ENCODE data around the gene DAB2.

Gene DAB2

DNA sequence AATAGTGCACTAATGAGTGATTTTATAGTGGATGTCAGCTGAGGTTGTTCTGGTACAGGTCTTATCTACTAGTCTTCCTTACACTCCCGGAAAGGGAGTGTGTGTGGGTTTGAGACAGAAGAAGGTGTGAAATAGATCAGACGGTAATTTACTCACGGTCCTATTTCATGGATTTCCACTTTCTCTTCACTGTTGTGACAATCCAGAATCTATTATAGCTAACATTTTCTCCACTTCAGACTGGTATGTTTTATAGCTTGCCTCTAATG lies 53.5 kb downstream of the DAB2 start:
- no peak overlapping the region for H3K4me3 ChIP-seq (ENCODE audit: low read depth, low read length)
- TF ChIP-seq, protein P1, sequence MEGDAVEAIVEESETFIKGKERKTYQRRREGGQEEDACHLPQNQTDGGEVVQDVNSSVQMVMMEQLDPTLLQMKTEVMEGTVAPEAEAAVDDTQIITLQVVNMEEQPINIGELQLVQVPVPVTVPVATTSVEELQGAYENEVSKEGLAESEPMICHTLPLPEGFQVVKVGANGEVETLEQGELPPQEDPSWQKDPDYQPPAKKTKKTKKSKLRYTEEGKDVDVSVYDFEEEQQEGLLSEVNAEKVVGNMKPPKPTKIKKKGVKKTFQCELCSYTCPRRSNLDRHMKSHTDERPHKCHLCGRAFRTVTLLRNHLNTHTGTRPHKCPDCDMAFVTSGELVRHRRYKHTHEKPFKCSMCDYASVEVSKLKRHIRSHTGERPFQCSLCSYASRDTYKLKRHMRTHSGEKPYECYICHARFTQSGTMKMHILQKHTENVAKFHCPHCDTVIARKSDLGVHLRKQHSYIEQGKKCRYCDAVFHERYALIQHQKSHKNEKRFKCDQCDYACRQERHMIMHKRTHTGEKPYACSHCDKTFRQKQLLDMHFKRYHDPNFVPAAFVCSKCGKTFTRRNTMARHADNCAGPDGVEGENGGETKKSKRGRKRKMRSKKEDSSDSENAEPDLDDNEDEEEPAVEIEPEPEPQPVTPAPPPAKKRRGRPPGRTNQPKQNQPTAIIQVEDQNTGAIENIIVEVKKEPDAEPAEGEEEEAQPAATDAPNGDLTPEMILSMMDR (IDR thresholded peaks at IDR 0.05; ENCODE audit: low read depth, low read length), result no peak

DNA sequence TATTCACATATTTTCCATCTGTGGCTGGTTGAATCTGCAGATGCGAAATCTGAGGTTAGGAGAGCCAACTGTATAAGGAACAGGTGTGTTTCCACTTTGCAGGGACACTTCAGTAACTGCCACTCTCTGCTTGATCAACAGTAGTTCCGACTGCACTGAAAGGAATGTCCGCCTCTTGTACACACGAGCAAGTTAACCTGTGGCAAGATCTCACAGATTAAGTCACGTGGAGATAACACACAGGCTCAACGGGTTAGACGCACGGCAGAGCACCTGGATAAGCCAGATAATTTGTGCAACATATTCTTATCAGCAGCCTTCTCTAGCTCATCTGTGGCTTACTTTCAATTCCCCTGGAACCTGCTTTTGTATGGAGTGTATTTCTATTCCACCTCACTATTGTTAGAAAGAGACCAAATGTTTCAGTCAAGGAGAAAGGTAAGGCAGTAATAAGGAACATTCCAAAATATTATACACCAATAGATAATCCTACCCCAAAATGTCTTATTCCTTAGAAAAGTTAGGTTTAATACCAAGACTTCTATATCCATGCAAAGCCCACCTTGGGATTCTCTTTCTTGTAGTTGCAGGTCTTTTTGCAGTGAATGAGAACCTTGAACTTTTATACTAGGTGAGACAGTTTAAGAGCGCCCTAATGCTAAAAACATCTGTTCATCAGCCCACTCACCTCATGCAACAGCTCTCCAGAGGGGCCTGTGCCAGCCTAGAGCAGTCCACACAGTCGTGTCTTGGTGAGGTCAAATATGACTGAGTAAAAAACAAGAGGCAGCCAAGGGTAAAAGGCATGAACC lies 54.0 kb downstream of the DAB2 start:
- H3K4me3 ChIP-seq (ENCODE audit: low read depth, low read length), result no peak overlapping the region
- TF ChIP-seq, protein P1 (IDR thresholded peaks at IDR 0.05; ENCODE audit: low read depth, low read length), result no peak

GRCh38 chr5:39369123-39369815 lies 55.5 kb downstream of the DAB2 start:
- H3K4me3 ChIP-seq (ENCODE audit: low read depth, low read length), result no peak overlapping the region
- TF ChIP-seq, protein P1 (IDR thresholded peaks at IDR 0.05; ENCODE audit: low read depth, low read length), result no peak

GRCh38 chr5:39368116-39368515 lies 56.7 kb downstream of the DAB2 start:
- TF ChIP-seq, protein P1 (IDR thresholded peaks at IDR 0.05; ENCODE audit: low read depth, low read length), result no peak
- H3K4me3 ChIP-seq (ENCODE audit: low read depth, low read length), result no peak overlapping the region

DNA sequence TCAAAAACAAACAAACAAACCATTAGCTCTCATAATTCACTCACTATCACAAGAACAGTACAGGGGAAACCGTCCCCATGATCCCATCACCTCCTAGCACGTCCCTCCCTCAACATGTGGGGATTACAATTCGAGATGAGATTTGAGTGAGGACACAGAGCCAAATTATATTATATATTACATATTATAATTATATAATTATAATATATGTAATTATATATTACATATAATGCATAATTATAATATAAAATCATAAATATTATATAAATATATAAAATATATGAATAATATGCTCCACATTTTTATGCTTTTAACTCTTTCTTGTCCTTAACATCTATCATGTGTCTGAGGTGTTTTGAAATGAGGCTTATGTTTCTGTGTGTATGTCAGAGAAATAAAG lies 57.1 kb downstream of the DAB2 start:
- H3K4me3 ChIP-seq (ENCODE audit: low read depth, low read length), result no peak overlapping the region
- TF ChIP-seq, protein P1 (IDR thresholded peaks at IDR 0.05; ENCODE audit: low read depth, low read length), result no peak

GRCh38 chr5:39364367-39364766 lies 60.4 kb downstream of the DAB2 start, which contains the start of gene C9:
C9 (minus strand) TSS chr5:39364495; CDS start chr5:39364464, 31 bp downstream.
- no peak within 1 kb of the TSS for H3K4me3 ChIP-seq (ENCODE audit: low read depth, low read length)
- TF ChIP-seq, protein P1 (IDR thresholded peaks at IDR 0.05; ENCODE audit: low read depth, low read length), result no peak

DNA sequence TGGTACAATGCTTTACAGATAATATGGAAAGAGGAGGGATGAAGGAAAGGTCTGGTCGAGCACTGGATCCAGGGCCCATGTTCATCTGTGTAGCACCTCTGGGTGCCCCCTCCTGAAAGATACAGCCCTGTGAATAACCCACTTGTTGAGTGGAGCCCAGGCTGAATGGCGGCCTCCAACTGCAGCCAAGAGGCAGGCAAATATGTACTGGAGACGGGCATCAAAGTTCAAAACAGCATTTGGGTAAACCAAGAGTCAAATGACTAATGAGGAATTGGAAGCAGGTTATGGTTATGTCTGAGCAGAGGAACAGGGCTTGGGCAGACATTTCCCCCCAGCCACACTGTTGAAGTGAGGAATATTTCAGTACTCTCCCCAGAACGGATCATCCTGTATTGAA lies 61.6 kb downstream of the DAB2 start:
- no peak overlapping the region for H3K4me3 ChIP-seq (ENCODE audit: low read depth, low read length)
- TF ChIP-seq, protein P1 (IDR thresholded peaks at IDR 0.05; ENCODE audit: low read depth, low read length), result no peak
